ENCODE results near the gene TEX47.

Gene TEX47

GRCh38 chr7:88795553-88795952 is at the start of gene TEX47:
TSS of gene TEX47 (minus strand) at chr7:88795737. CDS start at chr7:88794942, 795 bp downstream.
- no peak for DNase-seq (ENCODE audit: low read depth in 2 of 2)

- DNase-seq (ENCODE audit: low read depth in 2 of 2) = no peak
These were observed 49.6 kb upstream of the TEX47 start for GRCh38 chr7:88845091-88845490.

DNA sequence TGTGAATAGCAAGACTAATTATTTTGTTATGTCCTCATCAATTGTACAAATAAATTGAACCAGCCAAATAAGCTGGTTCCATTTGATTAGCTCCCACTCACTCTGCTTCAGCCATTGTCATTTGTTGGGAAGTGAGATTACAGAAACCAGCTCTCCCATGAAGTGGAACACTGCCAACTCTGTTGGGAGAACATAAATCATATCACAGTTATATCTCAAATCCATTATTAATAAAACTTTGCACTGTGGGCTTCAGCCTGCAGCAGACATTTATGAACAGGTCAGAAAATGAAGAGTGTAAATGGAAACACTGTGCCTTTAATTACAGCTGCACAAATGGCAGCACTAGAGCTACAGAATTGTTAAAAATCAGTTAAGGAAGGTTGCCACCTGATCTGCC is 46.7 kb upstream of the TEX47 start:
- DNase-seq (ENCODE audit: low read depth in 2 of 2) = no peak

- no peak for DNase-seq (ENCODE audit: low read depth in 2 of 2)
These were observed 39.7 kb upstream of the TEX47 start for GRCh38 chr7:88835147-88835728.

DNA sequence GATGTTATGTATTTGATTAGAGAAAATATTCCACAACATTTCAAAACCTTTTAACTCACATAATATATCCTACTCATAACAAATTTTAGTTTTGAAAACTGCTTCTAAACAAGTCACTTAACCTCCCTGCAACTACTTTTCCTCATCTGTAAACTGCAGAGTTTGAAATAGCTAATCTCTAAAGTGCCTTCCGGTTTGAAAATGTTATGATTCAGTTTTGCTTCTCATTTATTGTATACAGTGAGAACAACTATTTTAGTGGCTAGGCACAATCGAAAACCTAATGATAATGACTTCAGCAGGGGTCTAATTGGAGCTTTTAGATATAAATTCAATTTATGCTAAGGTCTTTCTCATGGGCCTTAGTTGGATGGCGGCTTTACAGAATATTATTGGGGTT is 30.7 kb upstream of the TEX47 start:
- no peak for DNase-seq (ENCODE audit: low read depth in 2 of 2)

GRCh38 chr7:88818552-88818951 is 23.0 kb upstream of the TEX47 start:
- no peak for DNase-seq (ENCODE audit: low read depth in 2 of 2)

DNA sequence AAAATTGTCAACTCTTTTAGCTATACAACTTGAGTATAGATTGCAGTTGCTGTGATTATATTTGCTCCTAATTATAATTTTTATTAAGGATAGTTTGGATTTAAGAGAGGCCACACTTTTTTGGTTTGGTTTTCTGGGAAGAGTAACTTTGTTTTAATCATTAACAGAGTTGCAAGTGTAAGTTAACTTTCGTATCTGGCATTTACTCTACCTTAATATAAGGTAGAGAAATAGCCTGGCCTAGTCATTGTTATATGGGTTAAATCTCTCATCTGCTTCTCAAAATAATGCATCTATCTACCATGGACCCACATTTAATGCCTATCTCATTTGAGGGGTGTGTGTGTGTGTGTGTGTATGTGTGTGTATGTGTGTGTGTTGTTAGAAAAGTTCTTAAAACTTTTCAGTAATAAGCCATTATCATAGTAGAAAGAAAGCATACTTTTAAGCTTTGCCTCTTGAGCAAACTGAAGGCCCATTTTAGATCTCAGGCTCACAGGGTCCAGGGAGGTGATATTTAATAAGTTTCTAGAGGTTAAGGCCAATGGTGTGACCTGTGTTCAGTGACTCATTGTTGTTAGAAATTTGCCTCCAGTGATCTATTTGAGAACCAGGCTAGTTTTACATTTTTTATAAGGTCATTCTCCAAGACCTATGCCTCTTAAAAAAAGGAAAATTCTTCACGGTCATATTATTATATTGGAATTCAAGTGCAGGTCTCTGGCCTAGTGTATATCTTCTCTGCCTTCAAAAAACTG is 10.9 kb upstream of the TEX47 start:
- DNase-seq (ENCODE audit: low read depth in 2 of 2) = no peak

DNA sequence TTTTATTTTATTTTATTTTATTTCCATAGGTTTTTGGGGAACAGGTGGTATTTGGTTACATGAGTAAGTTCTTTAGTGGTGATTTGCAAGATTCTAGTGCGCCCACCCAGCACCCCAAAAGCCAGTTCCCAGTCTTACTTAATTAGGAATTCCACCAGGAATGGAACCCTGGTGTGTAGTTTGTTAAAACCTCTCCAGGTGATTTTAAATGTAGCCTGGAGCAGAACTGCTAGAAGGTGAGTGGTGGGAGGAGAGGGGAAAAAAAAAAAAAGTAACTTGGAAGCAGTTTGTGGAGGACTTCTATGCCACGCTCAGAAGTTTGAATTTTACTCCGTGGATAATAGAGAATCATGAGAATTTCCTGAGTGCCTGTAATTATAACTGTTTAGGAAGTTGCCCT is 5.5 kb upstream of the TEX47 start:
- DNase-seq (ENCODE audit: low read depth in 2 of 2) = no peak

DNA sequence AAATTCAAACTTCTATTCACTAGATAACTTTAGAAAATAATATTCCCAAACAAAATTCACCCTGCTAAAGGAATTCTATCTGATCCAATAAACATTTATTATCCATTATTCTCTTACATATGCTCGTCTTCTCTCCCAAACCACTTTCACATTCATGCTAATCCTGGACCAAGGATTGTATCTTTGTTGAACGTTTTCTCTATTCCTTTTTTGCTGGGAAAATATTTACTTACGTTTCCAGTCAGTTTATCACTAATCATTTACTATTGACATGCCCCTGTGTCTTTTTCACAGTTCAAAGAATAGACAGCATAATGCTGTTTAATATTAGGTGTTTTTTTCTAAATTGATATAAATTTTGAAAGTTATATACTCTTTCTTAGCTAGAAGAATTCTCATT is 3.2 kb downstream of the TEX47 start:
- no peak for DNase-seq (ENCODE audit: low read depth in 2 of 2)

GRCh38 chr7:88791891-88792290 is 3.6 kb downstream of the TEX47 start:
- no peak for DNase-seq (ENCODE audit: low read depth in 2 of 2)

GRCh38 chr7:88789480-88790064 is 6.0 kb downstream of the TEX47 start:
- DNase-seq (ENCODE audit: low read depth in 2 of 2) = no peak

DNA sequence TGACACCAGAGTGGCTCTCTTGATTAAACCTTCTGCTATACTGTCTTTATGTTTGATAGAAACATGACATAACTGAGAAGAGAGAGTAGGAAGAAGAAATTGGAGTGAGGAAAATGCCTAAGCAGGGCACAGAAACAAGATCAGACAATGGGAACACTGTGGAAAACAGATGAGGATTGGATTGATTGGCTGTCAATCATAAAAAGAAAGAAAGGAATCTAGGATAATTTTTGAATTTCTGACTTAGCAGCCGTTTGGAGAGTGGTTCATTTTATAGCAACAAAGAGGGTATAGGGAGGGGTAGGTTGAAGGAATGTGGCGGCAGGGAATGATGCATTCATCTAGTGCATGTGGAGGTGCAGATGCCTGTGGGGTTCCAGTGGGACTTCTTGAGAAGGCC is 7.8 kb downstream of the TEX47 start:
- DNase-seq (ENCODE audit: low read depth in 2 of 2) = no peak

DNA sequence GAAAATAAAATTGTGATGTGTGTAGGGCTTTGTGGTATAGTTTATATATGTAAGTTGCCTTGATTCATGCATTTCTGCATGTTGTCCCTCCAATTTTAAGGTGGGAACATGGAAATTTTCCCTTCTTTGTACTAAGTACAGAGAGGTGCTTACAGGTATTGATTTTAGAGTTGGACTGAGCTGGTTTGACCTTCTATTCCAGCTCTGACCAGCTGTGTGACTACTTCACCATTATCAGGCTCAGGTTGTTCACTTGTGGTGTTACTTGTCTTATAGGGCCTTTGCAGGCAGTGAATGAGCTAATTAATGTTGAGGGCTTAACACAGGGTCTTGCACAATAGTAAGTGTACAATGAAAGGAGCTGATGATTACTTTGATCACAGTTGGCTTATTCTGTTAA is 19.7 kb downstream of the TEX47 start:
- no peak for DNase-seq (ENCODE audit: low read depth in 2 of 2)

DNA sequence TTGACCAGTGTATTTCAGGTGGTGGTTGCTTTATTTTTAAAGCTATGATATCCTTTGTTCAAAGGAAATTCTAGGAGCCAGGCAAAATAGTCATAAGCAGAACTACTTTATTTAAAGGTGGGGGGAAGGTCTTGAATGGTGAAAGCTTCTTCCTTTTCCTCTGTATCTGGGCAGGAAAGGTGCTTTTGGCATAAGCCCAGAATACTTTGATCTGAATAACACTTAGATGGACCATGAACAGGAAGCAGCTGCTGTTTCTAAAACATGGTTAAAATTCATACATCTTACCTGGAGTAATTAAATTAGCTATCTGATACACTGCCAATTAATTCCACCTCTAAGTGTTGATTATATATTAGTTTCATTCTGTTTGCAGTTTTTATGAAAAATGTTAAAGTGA is 22.8 kb downstream of the TEX47 start:
- DNase-seq (ENCODE audit: low read depth in 2 of 2) = no peak

GRCh38 chr7:88771417-88771816 is 24.1 kb downstream of the TEX47 start:
- DNase-seq (ENCODE audit: low read depth in 2 of 2) = no peak

- no peak for DNase-seq (ENCODE audit: low read depth in 2 of 2)
These were observed 33.8 kb downstream of the TEX47 start for GRCh38 chr7:88761779-88762178.

GRCh38 chr7:88760136-88760515 is 35.4 kb downstream of the TEX47 start:
- DNase-seq (ENCODE audit: low read depth in 2 of 2) = no peak

DNA sequence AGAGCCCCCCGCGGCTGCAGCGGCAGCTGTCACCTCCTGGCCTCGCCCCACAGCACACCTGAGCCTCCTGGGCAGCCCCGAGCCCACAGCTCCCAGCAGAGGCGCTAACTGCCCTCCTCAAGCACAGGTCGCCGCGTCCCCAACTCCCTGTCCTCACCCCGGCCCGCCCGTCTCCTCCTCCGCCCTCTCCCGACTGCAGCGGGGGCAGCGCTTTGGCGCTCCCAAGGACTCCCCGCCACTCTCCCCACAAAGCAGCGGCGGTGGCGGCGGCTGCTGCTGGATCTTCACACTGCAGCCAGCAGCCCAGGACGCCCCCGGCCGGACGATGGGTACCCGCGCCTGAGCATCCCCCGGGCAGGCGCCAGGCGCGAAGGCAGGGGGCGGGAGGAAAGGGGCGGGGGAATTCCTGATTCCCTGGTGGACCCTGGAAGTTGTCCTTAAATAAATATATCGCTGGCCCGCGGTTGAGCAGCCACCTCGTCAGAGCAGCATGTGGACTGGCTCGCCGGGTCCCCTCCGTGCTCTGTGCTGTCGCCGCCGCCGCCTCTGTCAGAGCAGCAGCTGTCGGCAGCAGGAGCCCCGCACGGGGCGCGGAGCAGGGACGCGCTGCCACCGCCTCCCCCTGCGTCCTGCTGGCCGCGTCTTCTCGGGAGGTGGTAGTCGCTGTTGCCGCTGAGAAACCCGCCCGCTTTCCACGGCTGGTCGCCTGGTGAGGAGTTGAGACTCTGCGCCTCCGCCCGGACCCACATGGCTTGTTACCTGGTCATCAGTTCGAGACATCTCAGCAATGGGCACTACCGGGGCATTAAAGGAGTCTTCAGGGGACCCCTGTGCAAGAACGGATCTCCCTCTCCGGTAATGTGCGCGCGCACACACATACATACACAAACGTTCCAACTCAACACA is 36.1 kb downstream of the TEX47 start, which contains the start of gene ZNF804B:
ZNF804B (plus strand) TSS at position 471 of the 906 bp plus-strand sequence; CDS start at position 748, 277 bp downstream.
- no peak for DNase-seq (ENCODE audit: low read depth in 2 of 2)

GRCh38 chr7:88758381-88759229 is 36.9 kb downstream of the TEX47 start:
- DNase-seq (ENCODE audit: low read depth in 2 of 2) = no peak

- no peak for DNase-seq (ENCODE audit: low read depth in 2 of 2)
These were observed 38.2 kb downstream of the TEX47 start for GRCh38 chr7:88757371-88757770.

DNA sequence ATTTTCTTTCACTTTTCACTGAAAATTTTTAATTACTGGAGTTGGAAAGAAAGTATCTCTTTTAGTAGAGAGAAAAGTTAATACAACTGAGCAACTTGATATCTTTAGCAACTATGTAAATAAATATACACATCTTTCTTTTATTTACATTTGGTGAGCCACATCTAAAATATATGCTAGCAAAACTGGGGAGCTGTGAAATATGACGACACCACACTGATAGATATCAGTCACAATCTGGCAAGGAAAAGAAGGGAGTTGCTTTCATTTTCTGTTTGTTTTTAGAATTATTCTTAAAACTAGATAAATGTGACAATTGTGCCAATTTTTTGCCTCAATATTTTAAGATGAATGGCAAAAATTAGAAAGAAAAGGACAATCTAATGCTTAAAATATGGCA is 38.7 kb downstream of the TEX47 start:
- no peak for DNase-seq (ENCODE audit: low read depth in 2 of 2)
